HT-29 (cell line): Measurements from ENCODE around the gene HERC2. TPM values are rescaled to one million over a fixed set of nuclear protein-coding genes. Genes with fewer than 3 reads are reported as not detected.
"Not testable (repeated sequence)": the region's sequence is repeated elsewhere in the genome, so short reads cannot be mapped to it uniquely, and the experiment has no call there.

ENCODE experiments used
- DNase-seq: peaks from one replicate; pipeline ENCODE4 v3.0.0-alpha.2; 2015; ENCODE audit warnings: low spot score
- total RNA-seq: library from RNA; depleted of rRNA; stranded (reverse); fragments of >200 nt; shearing (Covaris generic); gene quantifications from 2 replicates; pipeline ENCODE4 v1.2.3, GENCODE V29; 2014; rRNA removed

Gene HERC2
- total RNA-seq = 82.9 and 84.9 TPM in 2 replicates

GRCh38 chr15:28322129-28322588, at the start of gene HERC2:
HERC2 (minus strand) TSS chr15:28322179; CDS start chr15:28321433, 746 bp downstream.
- DNase-seq = not testable (repeated sequence)

GRCh38 chr15:28365502-28365901, 43.5 kb upstream of the HERC2 start:
- not testable (repeated sequence) for DNase-seq

GRCh38 chr15:28357984-28358383, 36.0 kb upstream of the HERC2 start, which contains the start of gene GOLGA6L24:
GOLGA6L24 (minus strand) TSS chr15:28358084; CDS start chr15:28358023, 61 bp downstream.
- not testable (repeated sequence) for DNase-seq

- not testable (repeated sequence) for DNase-seq
Observed at GRCh38 chr15:28321358-28322078, 461 bp downstream of the HERC2 start.

GRCh38 chr15:28319725-28320124, 2.3 kb downstream of the HERC2 start:
- not testable (repeated sequence) for DNase-seq

GRCh38 chr15:28318828-28319227, 3.2 kb downstream of the HERC2 start:
- DNase-seq = not testable (repeated sequence)

- DNase-seq = not testable (repeated sequence)
Observed at GRCh38 chr15:28318122-28318521, 3.9 kb downstream of the HERC2 start.

GRCh38 chr15:28316958-28317357, 5.0 kb downstream of the HERC2 start:
- not testable (repeated sequence) for DNase-seq

GRCh38 chr15:28310454-28310853, 11.5 kb downstream of the HERC2 start:
- DNase-seq = not testable (repeated sequence)

- not testable (repeated sequence) for DNase-seq
Observed at GRCh38 chr15:28308718-28309117, 13.3 kb downstream of the HERC2 start.

- DNase-seq = not testable (repeated sequence)
Observed at GRCh38 chr15:28305700-28306099, 16.3 kb downstream of the HERC2 start.

- not testable (repeated sequence) for DNase-seq
Observed at GRCh38 chr15:28297434-28297833, 24.5 kb downstream of the HERC2 start.

GRCh38 chr15:28296814-28297213, 25.2 kb downstream of the HERC2 start:
- DNase-seq = not testable (repeated sequence)

GRCh38 chr15:28295009-28295563, 26.9 kb downstream of the HERC2 start:
- not testable (repeated sequence) for DNase-seq

- not testable (repeated sequence) for DNase-seq
Observed at GRCh38 chr15:28294560-28294959, 27.4 kb downstream of the HERC2 start.

GRCh38 chr15:28289694-28290463, 32.1 kb downstream of the HERC2 start:
- DNase-seq = no peak

GRCh38 chr15:28288830-28289693, 32.9 kb downstream of the HERC2 start:
- not testable (repeated sequence) for DNase-seq

GRCh38 chr15:28286659-28287058, 35.3 kb downstream of the HERC2 start:
- DNase-seq = not testable (repeated sequence)

GRCh38 chr15:28286031-28286430, 35.9 kb downstream of the HERC2 start:
- no peak for DNase-seq

- no peak for DNase-seq
Observed at GRCh38 chr15:28281876-28282275, 40.1 kb downstream of the HERC2 start.

- DNase-seq = no peak
Observed at GRCh38 chr15:28274635-28275034, 47.3 kb downstream of the HERC2 start.
